Fibroblast of the aortic adventitia (primary cell): ENCODE results near the gene ITPR1. TPM values are rescaled to one million over a fixed set of nuclear protein-coding genes. Genes with fewer than 3 reads are reported as not detected.

Source experiments
- DNase-seq: peaks from one replicate; pipeline ENCODE4 v3.0.0-alpha.2; 2010; ENCODE audit warnings: low read depth
- H3K4me3 ChIP-seq: 2 replicates; pipeline ENCODE4 v1.5.1; 2011; ENCODE audit warnings: low read depth, mild to moderate bottlenecking, control low read depth, low read length, moderate library complexity
- total RNA-seq: library from RNA; depleted of rRNA; stranded (reverse); fragments of >200 nt; gene quantifications from 2 replicates; pipeline ENCODE4 v1.2.3, GENCODE V29; 2012; ENCODE audit warnings: low replicate concordance
- TF ChIP-seq, protein P1 (sequence below): IDR thresholded peaks from 2 replicates; pipeline ENCODE4 v1.5.1; 2011; ENCODE audit warnings: mild to moderate bottlenecking, low read length, control low read depth, inconsistent platforms; ENCODE audit not compliant: insufficient read depth

Gene ITPR1
- total RNA-seq, 1 donor, result 8.9 TPM

DNA sequence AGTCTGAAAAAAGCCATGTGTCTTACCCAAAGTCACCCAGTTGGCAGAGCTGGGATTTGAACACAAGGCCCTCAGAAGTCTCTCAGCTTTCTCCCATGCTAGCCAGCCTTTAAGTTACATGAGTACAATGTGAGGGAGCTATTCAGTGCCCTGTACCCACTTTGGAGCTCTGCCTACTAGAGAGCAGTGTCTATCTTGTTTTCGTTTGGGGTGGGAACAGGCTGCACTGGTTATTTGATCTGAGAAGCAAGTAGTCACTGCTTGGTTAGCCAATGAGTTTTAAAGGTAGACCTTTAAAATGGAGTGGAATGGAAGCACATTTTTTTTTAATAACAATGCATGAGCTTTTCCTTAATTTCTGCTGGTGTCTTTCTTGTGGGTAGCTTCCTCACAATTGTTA is 255.0 kb downstream of the ITPR1 start:
- no peak for DNase-seq
- H3K4me3 ChIP-seq, result no peak overlapping the region
- TF ChIP-seq, protein P1, sequence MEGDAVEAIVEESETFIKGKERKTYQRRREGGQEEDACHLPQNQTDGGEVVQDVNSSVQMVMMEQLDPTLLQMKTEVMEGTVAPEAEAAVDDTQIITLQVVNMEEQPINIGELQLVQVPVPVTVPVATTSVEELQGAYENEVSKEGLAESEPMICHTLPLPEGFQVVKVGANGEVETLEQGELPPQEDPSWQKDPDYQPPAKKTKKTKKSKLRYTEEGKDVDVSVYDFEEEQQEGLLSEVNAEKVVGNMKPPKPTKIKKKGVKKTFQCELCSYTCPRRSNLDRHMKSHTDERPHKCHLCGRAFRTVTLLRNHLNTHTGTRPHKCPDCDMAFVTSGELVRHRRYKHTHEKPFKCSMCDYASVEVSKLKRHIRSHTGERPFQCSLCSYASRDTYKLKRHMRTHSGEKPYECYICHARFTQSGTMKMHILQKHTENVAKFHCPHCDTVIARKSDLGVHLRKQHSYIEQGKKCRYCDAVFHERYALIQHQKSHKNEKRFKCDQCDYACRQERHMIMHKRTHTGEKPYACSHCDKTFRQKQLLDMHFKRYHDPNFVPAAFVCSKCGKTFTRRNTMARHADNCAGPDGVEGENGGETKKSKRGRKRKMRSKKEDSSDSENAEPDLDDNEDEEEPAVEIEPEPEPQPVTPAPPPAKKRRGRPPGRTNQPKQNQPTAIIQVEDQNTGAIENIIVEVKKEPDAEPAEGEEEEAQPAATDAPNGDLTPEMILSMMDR, result no peak

DNA sequence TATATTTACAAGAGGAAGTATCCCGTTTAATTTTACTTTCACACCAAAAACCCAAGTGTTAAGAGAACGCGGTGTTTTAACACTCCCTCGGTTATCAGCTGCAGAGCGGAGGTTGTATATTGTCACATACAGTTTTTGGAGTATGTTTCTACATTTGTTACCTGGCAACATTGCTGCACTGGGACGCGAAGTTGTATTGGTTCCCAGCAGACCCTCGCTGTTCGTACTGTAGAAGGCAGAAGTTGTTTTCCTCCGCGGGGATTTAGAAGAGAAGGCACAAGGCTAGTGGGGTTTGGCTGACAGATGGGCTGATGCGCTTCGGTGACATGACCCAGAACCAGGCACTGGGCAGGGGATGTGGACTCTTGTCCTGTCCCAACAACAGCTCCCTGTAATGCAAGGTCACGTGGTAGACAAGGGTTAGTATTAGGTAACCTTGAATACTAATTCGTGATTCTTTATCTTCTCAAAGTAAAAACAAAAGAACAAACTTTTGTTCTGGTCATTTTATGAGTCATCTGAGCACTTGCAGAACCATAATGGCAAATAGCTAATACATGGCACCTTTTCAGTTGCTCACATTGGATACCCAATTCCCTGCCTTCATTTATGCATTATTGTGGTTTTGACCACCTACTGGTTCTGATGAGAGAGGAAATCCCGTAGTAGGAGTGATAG is 255.7 kb downstream of the ITPR1 start:
- DNase-seq, result no peak
- H3K4me3 ChIP-seq, result no peak overlapping the region

GRCh38 chr3:4749567-4750002 is 256.4 kb downstream of the ITPR1 start:
- no peak for DNase-seq
- H3K4me3 ChIP-seq, result no peak overlapping the region
- TF ChIP-seq, protein P1, result no peak

More for the DNA sequence above, 255.7 kb downstream of the ITPR1 start:
- TF ChIP-seq, protein P1, result no peak

- TF ChIP-seq, protein P1, result no peak
- H3K4me3 ChIP-seq, result no peak overlapping the region
- no peak for DNase-seq
Observed at GRCh38 chr3:4750306-4750968, 257.3 kb downstream of the ITPR1 start.

DNA sequence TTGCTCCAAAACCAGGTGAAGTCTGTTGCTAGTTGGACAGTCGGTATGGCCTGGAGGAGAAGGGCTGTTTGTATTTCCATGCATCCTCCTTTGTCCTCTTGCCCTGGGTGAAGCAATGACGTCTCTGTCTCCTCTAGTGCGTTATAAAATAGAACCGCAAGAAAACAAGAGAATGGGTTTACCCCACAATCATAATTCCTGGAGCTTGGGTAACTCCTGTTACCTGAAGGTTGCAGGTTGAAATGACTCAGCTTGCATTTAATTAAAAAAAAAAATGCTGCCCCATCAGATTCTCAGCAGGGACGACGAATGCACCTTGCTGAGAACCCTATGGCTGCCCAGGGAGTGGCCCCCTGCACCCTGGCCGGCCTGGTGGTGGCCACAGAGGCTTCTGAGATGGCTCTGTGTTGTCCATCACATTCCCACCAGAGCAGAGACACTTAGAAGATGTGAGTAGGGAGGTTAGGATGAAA is 257.9 kb downstream of the ITPR1 start:
- no peak for DNase-seq
- H3K4me3 ChIP-seq, result no peak overlapping the region
- TF ChIP-seq, protein P1, result no peak

GRCh38 chr3:4751502-4752101 is 258.5 kb downstream of the ITPR1 start:
- TF ChIP-seq, protein P1, result no peak
- no peak overlapping the region for H3K4me3 ChIP-seq
- DNase-seq, result peak; percentile 83
